GM21390 (cell line): ENCODE results near the gene ZNF185.

Experiments used
- ATAC-seq: cut with Tn5 transposase; IDR thresholded peaks from one replicate; pipeline ENCODE4 v1.9.1; 2021; ENCODE audit not compliant: unreplicated experiment

The ZNF185 gene

DNA sequence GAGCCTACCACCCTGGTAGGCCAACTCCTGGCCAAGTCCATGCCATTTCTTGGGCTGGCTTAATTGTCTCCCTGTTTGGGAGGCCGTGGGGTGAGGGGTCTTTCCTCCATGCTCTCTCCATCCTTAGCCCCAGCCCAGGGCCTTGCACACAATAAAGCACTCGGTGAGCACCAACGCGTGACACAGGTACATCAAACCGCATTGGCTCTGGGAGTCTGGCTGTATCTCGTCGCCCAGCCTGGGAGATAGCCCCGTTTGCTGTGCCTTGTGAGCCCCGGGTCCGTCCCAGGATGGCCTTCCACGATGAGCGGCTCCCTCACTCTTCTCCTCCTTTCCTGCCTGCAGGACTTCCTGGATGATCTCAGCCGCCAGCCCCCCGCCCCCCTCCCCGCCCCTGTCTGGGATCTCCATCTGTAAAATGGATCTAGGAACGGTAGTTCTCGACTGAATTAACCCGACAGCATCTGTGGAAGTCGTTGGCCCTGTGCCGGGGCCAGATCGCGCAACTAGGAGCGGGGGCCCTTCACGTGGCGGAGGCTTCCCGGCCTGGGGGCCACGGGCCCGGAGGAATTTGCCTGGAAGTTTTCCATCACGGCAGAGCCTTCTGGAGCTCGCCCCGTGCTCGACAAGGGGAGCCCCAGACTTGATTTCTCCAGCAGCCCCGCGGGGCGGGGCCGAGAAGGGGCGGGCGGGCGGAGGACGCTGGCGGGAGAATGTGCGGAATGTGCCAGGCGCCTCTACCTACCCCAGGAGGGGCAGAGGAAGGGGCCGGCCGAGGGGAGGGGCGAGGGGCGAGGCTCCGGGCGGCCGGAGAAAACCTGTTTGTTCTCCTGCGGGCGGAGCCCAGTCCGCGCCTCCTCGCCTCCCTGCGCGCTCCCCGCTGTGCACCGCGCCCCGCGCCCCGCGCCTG lies at the start of gene ZNF185:
Gene ZNF185 (plus strand): TSS at position 846 of the 910 bp plus-strand sequence. CDS start 16,423 bp downstream, outside the sequence.
- ATAC-seq = no peak

DNA sequence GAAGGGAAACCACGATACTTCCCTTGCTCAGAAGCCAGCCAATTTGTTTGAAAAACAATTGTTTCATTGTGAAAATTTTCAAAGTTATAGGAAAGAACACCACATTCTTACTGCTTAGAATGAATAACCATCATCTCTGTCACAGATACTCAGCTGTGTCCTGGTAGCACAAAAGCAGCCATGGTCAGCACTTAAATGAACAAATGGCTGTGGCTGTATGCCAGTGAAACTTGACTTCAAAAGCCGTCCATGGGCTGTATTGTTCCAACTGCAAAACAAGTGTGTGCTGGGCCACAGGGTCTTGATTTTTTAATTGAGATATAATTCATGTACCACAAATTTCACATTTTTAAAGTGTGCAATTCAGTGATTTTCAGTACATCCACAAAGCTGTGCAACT lies 47.4 kb upstream of the ZNF185 start:
- ATAC-seq = no peak

DNA sequence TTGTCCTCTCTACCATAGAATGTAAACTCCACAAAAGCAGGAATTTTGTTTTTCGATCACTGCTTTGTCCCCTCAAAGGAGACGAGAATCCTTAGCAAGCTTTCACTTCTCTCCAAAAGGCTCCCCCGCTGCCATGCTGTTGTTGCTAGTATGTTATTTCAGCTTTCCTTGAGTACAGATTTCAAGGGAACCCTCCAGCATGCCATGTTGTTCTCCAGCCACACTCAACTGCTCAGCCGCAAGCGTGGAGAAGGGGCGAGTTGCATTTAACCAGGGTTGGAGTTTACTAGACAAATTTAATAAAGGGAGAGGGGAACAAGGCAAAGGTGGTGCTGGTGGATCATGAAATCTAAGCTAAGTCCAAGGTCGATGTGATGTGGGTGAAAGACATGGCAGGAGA lies 43.9 kb upstream of the ZNF185 start:
- no peak for ATAC-seq

DNA sequence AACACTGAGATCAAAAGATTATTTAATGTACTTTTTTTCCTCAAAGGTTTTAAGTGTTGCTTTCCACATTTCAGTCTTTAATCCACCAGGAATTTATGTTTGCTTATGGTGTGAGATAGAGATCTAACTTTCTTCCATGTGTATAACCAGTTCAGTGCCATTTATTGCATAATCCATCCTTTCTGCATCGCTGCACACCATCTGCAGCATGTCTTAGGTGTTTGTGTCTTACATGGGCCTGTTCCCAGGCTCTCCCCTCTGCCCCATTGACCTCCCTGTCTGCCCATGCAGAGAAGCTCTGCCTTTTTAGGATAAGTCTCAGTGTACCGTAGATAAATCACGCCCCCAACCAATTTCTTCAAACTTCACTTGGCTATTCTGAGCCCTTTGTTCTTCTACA lies 36.8 kb upstream of the ZNF185 start:
- no peak for ATAC-seq

DNA sequence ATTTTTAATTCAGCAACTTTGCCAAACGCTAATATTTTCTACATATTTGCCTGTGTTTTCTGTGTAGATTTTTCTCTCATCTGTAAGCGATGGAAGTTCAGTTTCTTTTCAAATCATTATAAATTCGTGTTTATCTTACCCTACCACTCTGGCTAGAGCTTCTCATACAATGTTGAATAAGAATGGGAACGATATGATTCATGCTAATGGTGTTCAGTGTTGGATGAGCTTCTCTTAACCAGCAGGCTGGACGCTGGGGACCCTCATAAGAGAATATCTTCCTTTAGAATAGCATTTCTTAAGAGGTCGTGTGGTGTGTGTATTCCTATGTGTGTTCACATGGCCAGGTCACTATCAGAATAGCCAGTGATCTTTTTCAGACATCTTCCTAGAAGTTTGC lies 36.0 kb upstream of the ZNF185 start:
- ATAC-seq = no peak

DNA sequence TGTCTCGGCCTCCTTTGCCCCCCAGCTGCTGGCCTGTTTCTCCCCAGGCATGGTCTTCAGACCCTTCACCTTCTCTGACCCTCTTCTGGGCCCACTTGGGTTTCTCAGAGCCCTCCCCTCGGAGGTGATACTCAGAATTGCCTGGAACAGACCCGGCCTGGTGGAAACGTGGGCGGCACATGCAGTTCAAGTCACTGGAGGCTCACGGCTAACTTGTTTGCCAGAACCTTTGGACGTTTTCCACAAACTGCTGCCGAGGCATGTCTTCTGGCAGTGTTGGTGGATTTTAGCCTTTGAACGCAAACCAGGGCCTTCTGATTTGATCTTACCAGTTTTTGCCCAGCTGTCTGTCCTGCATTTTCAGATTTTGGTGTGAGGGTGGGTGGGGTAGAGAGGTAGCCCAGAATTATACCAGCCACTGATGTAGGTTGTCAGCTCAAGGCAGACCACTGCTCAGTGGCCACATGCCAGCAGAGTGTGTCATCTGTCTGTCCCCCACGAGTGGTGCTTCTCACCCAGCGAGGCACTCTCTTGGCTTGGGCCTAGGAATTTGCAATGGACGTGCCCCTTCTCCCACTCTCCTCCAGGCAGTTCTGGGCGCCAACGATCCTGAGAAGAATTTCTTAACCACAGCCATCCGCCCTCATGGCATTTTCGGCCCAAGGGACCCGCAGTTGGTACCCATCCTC lies 32.5 kb upstream of the ZNF185 start:
- no peak for ATAC-seq

DNA sequence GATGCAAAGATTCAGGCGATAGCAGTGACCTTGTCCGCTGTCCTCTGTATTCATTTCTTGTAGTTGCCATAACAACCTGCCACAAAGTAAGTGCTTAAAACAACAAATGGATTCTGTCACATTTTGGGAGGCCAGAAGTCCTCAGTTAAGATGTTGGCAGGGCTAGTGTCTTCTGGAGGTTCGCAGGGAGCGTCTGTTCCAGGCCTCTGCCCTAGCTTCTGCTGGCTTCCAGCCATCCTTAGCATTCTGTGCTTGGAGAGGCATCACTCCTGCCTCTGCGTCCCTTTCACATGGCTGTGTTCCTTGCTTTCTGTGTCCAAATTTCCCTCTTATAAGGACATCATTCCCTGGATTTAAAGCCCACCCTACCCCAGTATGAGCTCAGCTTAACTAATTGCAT lies 31.5 kb upstream of the ZNF185 start:
- ATAC-seq = no peak

DNA sequence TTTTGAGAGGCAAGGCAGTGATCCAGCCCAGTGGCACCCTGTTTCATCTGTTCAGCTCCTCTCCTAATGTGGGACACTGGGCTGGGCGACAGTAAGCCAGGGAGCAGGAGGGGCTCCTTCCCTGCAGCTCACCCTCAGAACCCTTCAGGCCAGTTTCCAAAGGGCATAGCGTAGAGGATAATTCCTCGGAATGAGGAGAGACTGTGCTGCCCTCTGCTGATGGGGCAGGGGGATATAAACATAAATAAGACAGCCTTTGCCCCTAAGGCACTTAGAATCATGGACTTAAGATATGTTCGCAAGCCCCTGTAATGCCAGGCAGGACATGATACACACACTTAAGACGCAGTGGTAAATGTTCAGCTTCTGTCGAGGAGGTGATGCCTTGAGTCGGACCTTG lies 27.9 kb upstream of the ZNF185 start:
- ATAC-seq = no peak

DNA sequence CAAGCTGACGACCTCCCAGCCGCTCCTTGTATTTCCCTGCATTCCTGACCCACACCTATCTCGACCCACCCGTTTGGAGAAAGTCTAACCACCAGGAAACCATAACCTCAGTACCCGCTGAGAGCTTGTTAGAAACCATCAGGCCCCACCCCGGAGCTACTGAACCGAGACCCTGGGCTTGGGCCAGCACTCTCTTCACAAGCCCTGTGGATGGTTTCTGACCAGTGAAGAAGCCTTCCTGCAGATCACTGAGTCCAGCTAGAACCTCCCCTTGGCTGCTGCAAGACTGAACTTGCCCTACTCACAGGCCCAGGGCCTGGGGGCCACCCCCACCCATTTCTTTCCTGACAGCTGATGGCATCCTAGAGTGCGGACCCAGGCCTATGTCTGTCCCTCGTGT lies 26.6 kb upstream of the ZNF185 start:
- no peak for ATAC-seq

DNA sequence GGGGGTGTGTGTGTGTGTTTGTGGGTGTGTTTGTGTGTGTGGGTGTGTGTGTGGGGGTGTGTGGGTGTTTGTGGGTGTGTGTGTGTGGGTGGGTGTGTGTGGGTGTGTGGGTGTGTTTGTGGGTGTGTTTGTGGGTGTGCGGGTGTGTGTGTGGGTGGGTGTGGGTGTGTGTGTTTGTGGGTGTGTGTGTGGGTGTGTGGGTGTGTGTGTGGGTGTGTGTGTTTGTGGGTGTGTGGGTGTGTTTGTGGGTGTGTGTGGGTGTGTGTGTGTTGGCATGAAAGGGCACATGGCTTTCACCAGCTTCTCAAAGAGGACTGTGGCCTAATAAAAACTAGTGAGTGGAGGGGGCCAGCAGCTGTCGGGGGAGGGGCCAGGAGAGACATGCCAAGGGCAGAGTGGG lies 25.3 kb upstream of the ZNF185 start:
- no peak for ATAC-seq

DNA sequence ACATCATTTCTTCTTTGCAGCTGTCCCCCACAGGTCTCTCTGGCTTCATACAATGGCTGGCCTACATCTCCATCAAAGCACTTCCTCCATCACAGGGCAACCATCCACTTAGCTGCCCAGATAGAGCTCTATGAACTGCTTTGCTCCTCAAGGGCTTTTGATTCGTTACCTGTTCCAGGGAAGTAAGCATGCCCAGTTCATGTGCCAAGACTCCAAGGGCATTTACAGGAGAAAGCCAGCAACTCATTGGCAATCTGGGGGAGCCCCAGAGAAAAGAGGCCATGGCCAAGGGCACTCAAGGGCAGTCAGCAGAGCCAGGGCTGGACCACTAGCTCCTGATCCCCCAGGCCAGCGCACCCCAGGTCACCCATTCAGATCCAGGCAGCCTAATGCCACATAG lies 24.5 kb upstream of the ZNF185 start:
- no peak for ATAC-seq

DNA sequence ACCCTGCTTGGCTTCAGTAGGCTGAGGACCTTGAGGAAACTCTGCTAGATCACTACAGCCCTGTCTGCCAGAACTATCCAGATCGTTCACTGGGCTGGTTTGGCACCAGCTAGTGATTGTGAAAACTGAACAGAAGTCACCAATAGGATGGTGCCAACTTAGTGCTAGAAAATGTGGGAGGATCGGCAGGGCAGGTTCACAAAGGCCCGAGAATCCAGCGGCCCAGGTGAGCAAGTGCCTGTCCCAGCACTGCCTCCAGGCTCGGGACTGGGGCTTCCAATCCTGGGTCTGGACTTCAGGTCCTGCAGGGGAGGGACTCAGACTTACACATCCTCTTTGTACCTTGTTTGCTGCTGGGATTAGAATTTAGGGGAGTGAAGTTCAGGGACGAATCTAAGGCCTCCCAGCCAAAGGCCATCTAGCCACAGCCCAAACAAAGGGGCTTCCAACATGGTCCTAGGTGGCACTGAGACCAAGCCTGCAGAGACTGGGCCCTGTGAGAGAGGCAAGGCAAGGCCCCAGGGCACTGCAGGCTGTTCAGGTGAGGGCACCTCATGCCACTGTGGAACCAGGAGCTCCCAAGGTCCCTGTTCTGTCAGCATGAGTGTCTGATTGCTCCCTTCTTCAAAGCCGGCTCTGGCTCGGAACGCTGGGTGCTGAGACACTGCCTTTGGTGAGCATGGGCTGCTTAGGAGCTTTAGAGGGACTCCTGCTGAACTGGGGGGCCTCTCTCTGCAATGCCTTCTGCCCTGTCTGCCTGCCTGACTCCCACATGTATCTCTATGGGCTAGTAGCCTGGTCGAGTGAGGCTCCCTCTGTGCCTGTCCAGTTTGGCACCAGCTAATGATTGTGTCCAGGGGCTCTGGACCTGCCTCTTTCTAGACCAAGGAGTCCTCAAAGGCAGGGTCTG lies 20.7 kb upstream of the ZNF185 start:
- ATAC-seq = no peak

DNA sequence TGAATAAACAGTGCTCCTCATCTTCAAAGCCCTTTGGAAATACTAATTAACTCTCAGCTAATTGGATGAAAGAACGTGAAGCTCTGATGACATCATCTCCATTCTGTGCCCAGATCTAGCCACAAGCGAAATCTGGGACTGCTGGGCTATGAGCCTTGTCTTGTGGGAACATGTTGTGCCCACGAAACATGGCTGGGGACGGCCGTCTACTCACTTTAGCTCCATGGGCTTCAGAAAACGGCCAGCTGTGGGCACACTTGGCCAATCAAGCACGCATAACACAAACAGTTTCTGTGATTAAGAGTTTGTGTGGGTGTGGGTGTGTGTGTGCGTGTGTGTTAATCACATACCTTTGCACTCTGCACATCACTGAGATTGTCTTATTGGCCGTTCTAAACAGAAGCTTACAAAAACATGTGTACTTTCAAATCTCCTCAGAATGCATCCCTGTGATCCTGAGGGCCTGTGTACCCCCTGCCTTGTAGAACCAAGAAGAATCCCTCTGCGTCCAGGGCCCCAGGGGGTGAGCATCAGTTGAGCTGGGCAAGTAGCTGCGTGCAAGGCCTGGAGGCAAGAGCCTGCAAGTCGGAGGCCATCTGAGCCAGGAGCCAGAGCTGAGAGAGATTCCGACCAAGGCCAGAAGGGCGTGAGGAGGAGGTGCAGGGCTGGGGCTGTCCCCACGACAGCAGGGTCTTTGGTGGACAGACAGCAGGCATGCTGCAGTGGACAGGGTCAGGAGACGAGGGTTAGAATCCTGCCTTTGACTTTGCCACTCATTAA lies 18.7 kb upstream of the ZNF185 start:
- ATAC-seq = no peak

DNA sequence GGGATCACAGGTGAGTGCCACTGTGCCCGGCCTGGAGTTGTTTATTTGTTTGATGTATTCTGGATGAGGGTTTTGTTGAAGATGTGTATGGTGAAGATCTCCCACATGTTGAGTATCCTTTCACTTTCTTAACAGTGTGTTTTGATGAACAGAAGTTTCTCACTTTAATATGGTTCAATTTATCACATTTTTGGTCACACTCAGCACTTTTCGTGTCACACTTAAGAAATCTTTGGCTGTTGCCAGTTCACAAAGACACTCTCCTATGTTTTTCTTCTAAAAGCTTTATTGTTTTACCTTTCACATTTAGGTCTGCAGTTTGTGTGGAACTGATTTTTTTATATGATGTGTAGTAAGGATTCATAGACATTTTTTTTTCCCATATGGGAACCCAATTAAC lies 16.6 kb upstream of the ZNF185 start:
- no peak for ATAC-seq

DNA sequence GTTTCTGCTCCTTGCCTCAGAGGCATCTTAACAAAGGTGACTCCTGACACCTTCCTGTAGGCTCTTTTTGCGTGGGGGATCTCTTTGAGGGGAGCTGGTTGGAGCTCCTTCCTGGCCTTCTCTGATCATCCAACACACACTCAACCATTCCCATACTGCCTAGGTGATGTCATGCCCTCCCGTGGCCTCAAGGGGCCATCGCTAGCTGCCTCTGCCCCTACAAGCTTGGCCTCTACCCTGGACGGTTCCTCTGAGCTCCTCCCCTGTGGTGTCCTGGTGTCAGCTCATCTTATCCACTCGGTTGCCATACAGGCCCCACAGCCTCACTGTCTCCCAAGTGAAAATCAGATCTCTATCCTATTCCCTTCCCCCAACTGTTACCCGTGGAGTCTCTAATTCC lies 13.7 kb upstream of the ZNF185 start:
- ATAC-seq = no peak

DNA sequence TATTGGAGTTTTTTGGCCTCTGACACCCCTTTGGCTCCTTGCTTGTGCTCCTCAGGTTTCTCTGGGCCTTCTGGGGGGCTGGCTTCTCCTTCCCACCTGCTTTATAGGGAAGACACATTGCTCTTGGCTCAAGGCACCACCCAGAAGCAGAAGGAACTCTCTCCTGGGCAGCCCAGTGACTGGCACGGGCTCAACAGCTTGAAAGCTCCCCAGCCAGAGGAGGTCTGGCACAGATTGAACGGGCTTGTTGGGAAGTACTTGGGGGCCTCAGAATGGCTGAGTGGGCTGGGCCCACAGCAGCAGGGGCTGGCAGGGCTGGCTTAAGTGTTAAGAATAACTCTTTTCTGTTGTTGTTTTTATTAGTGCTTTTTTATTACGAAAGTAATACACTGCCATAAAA lies 11.2 kb upstream of the ZNF185 start:
- no peak for ATAC-seq

DNA sequence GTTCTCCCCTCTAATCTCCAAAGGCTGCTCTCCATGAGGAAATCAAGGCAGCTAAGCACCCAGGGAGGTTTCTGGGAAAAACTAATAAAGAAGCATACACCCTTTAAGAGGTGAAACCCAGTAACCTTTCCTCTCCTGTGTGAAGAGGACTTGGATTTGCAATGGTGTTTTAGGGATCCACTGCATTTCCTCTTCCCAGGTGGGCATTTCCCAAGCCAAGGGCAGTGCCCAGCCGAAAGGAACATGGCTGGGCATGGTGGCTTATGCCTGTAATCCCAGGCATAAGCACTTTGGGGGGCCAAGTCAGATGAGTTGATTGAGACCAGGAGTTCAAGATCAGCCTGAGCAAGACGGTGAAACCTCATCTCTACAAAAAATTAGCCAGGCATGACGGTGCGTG lies 5.4 kb upstream of the ZNF185 start:
- no peak for ATAC-seq

DNA sequence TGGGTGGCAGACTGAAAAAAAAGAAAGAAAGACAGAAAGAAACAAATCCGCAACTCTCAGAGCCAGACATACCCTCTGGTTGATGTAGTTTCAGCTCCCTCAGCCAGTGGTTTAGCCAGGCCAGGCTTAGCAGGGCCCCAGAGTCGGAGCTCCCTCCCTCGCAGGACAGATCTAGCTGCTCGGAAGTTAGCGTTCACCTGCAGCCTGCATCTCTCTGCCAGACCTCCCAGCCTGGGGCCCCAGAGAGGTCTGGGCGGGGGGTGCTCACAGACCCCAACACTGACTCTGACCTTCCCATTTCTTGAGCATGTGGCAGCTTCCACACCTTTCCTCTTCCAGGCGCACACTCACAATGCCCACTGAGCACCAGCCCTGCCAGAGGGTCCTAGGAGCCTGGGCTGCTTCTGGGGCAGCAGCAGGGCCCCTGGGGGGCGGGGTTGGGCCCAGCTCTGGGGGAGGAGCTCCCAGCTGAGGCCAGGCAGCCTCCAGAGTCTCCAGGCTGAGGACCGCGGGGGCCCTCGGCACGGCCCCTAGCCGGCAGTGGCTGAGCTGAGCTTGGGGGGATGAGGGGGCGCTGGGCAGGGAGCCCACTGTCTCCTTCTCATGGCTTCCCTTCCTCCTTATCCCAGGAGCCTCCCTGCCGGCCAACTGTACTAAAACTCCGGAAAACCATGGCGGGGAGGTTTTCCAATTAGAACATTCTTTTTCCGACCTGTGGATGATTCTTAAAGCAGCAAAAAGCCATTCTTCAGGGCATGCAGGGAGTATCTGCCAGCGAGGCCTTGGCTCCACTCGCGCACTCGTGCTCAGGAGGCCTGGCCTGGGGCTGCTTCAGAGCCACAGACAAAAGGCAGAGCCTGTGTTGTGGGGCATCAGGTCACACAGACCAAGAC lies 4.6 kb upstream of the ZNF185 start:
- ATAC-seq = no peak

DNA sequence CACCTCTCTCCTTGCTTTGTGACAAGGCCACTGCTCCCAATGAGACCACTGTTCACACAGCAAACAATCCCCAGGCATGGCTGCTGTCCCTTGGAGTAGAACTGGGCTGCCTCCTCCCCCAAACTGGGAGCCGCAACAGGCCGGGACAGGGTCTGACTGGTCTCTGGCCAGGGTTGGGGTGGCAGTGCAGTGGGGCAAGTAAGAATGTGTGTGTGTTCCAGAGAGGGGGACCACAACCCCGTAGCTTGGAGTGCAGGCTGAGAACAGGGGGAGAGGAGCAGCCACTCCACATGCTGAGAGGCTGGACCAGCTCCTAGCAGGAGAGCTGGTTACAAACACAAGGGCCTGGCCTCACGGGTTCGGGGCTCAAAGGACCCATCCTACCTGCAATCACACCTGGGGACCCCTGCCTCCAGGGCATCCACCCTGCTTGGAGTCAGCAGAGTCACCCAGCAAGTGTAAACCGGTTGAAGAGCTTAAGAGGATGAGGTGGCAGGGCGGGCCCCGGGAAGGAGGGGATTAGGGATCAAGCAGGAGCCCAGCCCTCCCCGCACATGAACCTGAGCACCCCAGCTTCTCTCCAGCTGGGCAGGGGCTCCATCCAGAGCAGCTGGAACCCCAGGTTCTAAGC lies 3.8 kb upstream of the ZNF185 start:
- no peak for ATAC-seq
